SK-N-MC (cell line): ENCODE measurements around the gene AKR1C4.

Experiments
- EZH2 ChIP-seq: fragments of 200-600 bp; sonication (generic); IDR thresholded peaks from one replicate; pipeline ENCODE4 v1.6.1; 2017; ENCODE audit warnings: antibody characterized with exemption
- POLR2AphosphoS5 ChIP-seq: IDR thresholded peaks from 2 replicates; pipeline ENCODE4 v1.6.1; 2012; ENCODE audit warnings: mild to moderate bottlenecking, low read depth, low read length, borderline replicate concordance

- TF ChIP-seq EZH2: no peak
- TF ChIP-seq POLR2AphosphoS5: no peak
Measured at GRCh38 chr10:5243521-5243987, 46.9 kb downstream of the AKR1C4 start.
